ENCODE data around the gene SLC6A19. TPM values are rescaled to one million over a fixed set of nuclear protein-coding genes. Genes with fewer than 3 reads are reported as not detected.

SLC6A19 gene
- total and polyA plus RNA-seq, 2 of the 13 experiments (the other 11 are each of a cell fraction or from before 2014, with no cell fraction given) = 0.02 TPM; not detected in 1

GRCh38 chr5:1190278-1190677 is 11.1 kb upstream of the SLC6A19 start:
- Histone ChIP-seq H3K36me3 (replicated peaks in 1 of 2; ENCODE audit: control insufficient read depth in 1 of 2, insufficient read depth in 2 of 2, low read length in 2 of 2) (no peaks in the 10 kb centered on the region), H3K27me3 (ENCODE audit: control insufficient read depth in 1 of 2, insufficient read depth in 2 of 2, low read length in 2 of 2) (peaks cover 2 to 17% of the 10 kb centered on the region in 2 experiments; a peak in 4 of 5 replicates), H3K27ac (ENCODE audit: extremely low read length, insufficient read depth, low read length) (no peak overlapping the region), H4K20me1 (ENCODE audit: insufficient read depth, low read length) (no peaks in the 10 kb centered on the region), H3K9me3 (ENCODE audit: low read length) (no peaks in the 10 kb centered on the region), H3K4me2 (ENCODE audit: low read depth, low read length) (no peak overlapping the region), H3K9ac (ENCODE audit: insufficient read depth, low read depth, low read length) (no peak overlapping the region), H3K79me2 (ENCODE audit: insufficient read depth, low read length) (no peaks in the 10 kb centered on the region), H3K4me3 (replicated peaks in 1 of 3; ENCODE audit: insufficient read depth in 1 of 3, low read depth in 2 of 3, low read length in 3 of 3) (no peak overlapping the region), H2AFZ (ENCODE audit: low read length) (no peak overlapping the region), H3K4me1 (ENCODE audit: insufficient read depth, low read length) (peaks cover 49% of the 10 kb centered on the region)
- TF ChIP-seq NR0B2 (CRISPR knock-in tag; IDR thresholded peaks at IDR 0.05) = no peak
- no peak for TF ChIP-seq HDAC2 (CRISPR knock-in tag; IDR thresholded peaks at IDR 0.05)
- no peak for TF ChIP-seq TFDP2 (CRISPR knock-in tag; IDR thresholded peaks at IDR 0.05)
- TF ChIP-seq ZSCAN30 (CRISPR knock-in tag; IDR thresholded peaks at IDR 0.05) = no peak
- TF ChIP-seq KDM2A (CRISPR knock-in tag; IDR thresholded peaks at IDR 0.05; ENCODE audit: borderline replicate concordance, low read depth) = no peak
- no peak for TF ChIP-seq STAG1 (CRISPR knock-in tag; IDR thresholded peaks at IDR 0.05)
- no peak for TF ChIP-seq ZBTB42 (CRISPR knock-in tag; IDR thresholded peaks at IDR 0.05)
- ChIA-PET POLR2A (no interaction called here), CTCF (ENCODE audit: low intra/inter-chr PET ratio, low total read pairs) (no interaction called here)
- in situ Hi-C loops (cut with HindIII; ENCODE audit: extremely low pct_ligation_motif_present, low pct_unique_long_range_greater_than_20kb) (no loop called here), intact Hi-C loops (cut with micrococcal nuclease; ENCODE audit: unreplicated experiment) (no loop called here)
- FAIRE-seq (no peak), DNase-seq (ENCODE audit: low spot score) (no peak), ATAC-seq (no peak)
- no TSS peak for BruUV-seq (replicated peaks)
- 68% methylated on average over 12 of the region's 12 CpGs for WGBS (ENCODE audit: low lambda C conversion rate)

GRCh38 chr5:1190837-1191239 is 10.6 kb upstream of the SLC6A19 start:
- 20% methylated on average over 6 of the region's 6 CpGs for WGBS (ENCODE audit: low lambda C conversion rate)
- DNase-seq (ENCODE audit: low spot score) (no peak), ATAC-seq (no peak), FAIRE-seq (no peak)
- ChIA-PET CTCF (ENCODE audit: low intra/inter-chr PET ratio, low total read pairs) (no interaction called here), POLR2A (no interaction called here)
- Histone ChIP-seq H4K20me1 (ENCODE audit: insufficient read depth, low read length) (no peaks in the 10 kb centered on the region), H3K27ac (ENCODE audit: extremely low read length, insufficient read depth, low read length) (no peak overlapping the region), H3K4me3 (replicated peaks in 1 of 3; ENCODE audit: insufficient read depth in 1 of 3, low read depth in 2 of 3, low read length in 3 of 3) (no peak overlapping the region), H3K4me1 (ENCODE audit: insufficient read depth, low read length) (peaks cover 43% of the 10 kb centered on the region), H3K27me3 (ENCODE audit: control insufficient read depth in 1 of 2, insufficient read depth in 2 of 2, low read length in 2 of 2) (peaks cover 2 to 18% of the 10 kb centered on the region in 2 experiments; a peak in 4 of 5 replicates), H2AFZ (ENCODE audit: low read length) (no peak overlapping the region), H3K79me2 (ENCODE audit: insufficient read depth, low read length) (no peaks in the 10 kb centered on the region), H3K36me3 (replicated peaks in 1 of 2; ENCODE audit: control insufficient read depth in 1 of 2, insufficient read depth in 2 of 2, low read length in 2 of 2) (no peaks in the 10 kb centered on the region), H3K9me3 (ENCODE audit: low read length) (no peaks in the 10 kb centered on the region), H3K9ac (ENCODE audit: insufficient read depth, low read depth, low read length) (no peak overlapping the region), H3K4me2 (ENCODE audit: low read depth, low read length) (peak overlapping the region; percentile 41; the same call in 1 of the 2 replicates)
- TF ChIP-seq GABPA (IDR thresholded peaks at IDR 0.05; ENCODE audit: low read depth, low read length) (no peak), GABPA (CRISPR knock-in tag; IDR thresholded peaks at IDR 0.05; ENCODE audit: low read depth) (0 out of 2 replicates have a peak, but pooled peaks have one; percentile 13), ZGPAT (CRISPR knock-in tag; IDR thresholded peaks at IDR 0.05) (no peak), ZBTB33 (CRISPR knock-in tag; IDR thresholded peaks at IDR 0.05) (no peak), ZNF549 (CRISPR knock-in tag; IDR thresholded peaks at IDR 0.05) (no peak), EHMT2 (IDR thresholded peaks at IDR 0.05; ENCODE audit: borderline replicate concordance, low read depth, low read length) (no peak), FOXK2 (IDR thresholded peaks at IDR 0.05) (no peak)
- BruUV-seq (replicated peaks) = no TSS peak
- in situ Hi-C loops (cut with HindIII; ENCODE audit: extremely low pct_ligation_motif_present, low pct_unique_long_range_greater_than_20kb) (no loop called here), intact Hi-C loops (cut with micrococcal nuclease; ENCODE audit: unreplicated experiment) (no loop called here)

Data from HepG2 (cell line).